HG03378 (cell line): Measurements from ENCODE around the gene USP32.
"Not testable (repeated sequence)": the region's sequence is repeated elsewhere in the genome, so short reads cannot be mapped to it uniquely, and the experiment has no call there.

Experiments
- ATAC-seq: cut with Tn5 transposase; IDR thresholded peaks from one replicate; pipeline ENCODE4 v1.9.1; 2021; ENCODE audit warnings: mild to moderate bottlenecking, moderate library complexity; ENCODE audit not compliant: unreplicated experiment

Gene USP32

GRCh38 chr17:60392042-60392844 lies at the start of gene USP32:
TSS of gene USP32 (minus strand) at chr17:60392133. CDS start at chr17:60391939, 194 bp downstream.
- ATAC-seq, result peak; percentile 71

- ATAC-seq, result no peak
Observed at GRCh38 chr17:60439501-60439900, 47.6 kb upstream of the USP32 start.

- ATAC-seq, result no peak
Observed at GRCh38 chr17:60436676-60437075, 44.7 kb upstream of the USP32 start.

- no peak for ATAC-seq
Observed at GRCh38 chr17:60435244-60436167, 43.6 kb upstream of the USP32 start.

- ATAC-seq, result not testable (repeated sequence)
Observed at GRCh38 chr17:60433021-60433997, 41.4 kb upstream of the USP32 start.

GRCh38 chr17:60430561-60430960 lies 38.6 kb upstream of the USP32 start:
- not testable (repeated sequence) for ATAC-seq

- ATAC-seq, result not testable (repeated sequence)
Observed at GRCh38 chr17:60428491-60428890, 36.6 kb upstream of the USP32 start.

GRCh38 chr17:60426596-60426995 lies 34.7 kb upstream of the USP32 start:
- ATAC-seq, result no peak

- ATAC-seq, result no peak
Observed at GRCh38 chr17:60425626-60426025, 33.7 kb upstream of the USP32 start.

GRCh38 chr17:60423865-60424264 lies 31.9 kb upstream of the USP32 start:
- no peak for ATAC-seq

GRCh38 chr17:60422162-60422665 lies 30.3 kb upstream of the USP32 start, which contains the start of gene CHCT1:
TSS of gene CHCT1 (plus strand) at chr17:60422489. CDS start at chr17:60422593, 104 bp downstream.
- ATAC-seq, result no peak

GRCh38 chr17:60421273-60422161 lies 29.6 kb upstream of the USP32 start:
- ATAC-seq, result peak; percentile 84

GRCh38 chr17:60419875-60420274 lies 27.9 kb upstream of the USP32 start:
- not testable (repeated sequence) for ATAC-seq

- not testable (repeated sequence) for ATAC-seq
Observed at GRCh38 chr17:60419003-60419402, 27.1 kb upstream of the USP32 start.

- no peak for ATAC-seq
Observed at GRCh38 chr17:60416368-60416925, 24.5 kb upstream of the USP32 start.

- no peak for ATAC-seq
Observed at GRCh38 chr17:60415146-60415545, 23.2 kb upstream of the USP32 start.

- ATAC-seq, result no peak
Observed at GRCh38 chr17:60412701-60413100, 20.8 kb upstream of the USP32 start.

- no peak for ATAC-seq
Observed at GRCh38 chr17:60410001-60410400, 18.1 kb upstream of the USP32 start.

- ATAC-seq, result no peak
Observed at GRCh38 chr17:60406887-60407286, 15.0 kb upstream of the USP32 start.
